ENCODE data around the gene KCNK1. TPM values are rescaled to one million over a fixed set of nuclear protein-coding genes. Genes with fewer than 3 reads are reported as not detected.

KCNK1 gene
- polyA plus RNA-seq, 1 experiment: 0.66 TPM

DNA sequence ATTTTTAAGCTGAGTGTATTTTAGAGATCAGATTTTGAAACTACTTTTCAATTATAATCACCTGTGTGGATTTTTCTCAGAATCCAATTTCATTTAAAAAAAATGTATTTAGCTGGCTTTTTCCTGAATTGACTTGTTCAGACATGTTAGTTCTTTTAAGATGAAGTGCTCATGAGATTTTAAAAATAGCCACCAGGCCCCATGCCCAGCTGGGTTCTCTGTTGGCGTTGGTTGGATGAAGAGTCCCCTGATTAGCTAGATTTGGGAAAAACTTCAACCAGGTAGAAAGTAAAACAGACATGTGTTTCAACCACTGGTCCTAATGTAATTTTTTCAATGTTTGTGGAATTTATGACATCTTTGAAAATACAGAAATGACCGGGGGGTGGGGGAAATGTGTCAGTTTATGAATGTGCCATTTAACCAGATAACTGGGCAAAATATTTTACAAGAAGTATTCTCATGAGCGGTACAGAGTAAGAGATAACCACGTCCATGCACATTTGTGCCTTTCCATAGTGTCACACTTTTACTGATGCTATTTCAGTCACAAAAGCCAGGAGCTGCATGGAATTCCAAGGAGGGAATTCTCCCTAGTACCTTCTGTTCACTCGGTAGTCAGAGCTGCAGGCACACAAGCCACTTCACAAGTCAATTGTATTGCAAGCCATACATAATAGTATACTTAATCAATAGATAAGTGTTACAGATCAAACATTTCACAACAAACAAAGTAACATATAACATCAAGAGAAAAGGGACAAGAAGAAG lies 51.1 kb downstream of the KCNK1 start:
- TF ChIP-seq, protein P1, sequence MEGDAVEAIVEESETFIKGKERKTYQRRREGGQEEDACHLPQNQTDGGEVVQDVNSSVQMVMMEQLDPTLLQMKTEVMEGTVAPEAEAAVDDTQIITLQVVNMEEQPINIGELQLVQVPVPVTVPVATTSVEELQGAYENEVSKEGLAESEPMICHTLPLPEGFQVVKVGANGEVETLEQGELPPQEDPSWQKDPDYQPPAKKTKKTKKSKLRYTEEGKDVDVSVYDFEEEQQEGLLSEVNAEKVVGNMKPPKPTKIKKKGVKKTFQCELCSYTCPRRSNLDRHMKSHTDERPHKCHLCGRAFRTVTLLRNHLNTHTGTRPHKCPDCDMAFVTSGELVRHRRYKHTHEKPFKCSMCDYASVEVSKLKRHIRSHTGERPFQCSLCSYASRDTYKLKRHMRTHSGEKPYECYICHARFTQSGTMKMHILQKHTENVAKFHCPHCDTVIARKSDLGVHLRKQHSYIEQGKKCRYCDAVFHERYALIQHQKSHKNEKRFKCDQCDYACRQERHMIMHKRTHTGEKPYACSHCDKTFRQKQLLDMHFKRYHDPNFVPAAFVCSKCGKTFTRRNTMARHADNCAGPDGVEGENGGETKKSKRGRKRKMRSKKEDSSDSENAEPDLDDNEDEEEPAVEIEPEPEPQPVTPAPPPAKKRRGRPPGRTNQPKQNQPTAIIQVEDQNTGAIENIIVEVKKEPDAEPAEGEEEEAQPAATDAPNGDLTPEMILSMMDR (IDR thresholded peaks at IDR 0.05; ENCODE audit: low read depth, low read length): no peak
- CTCF ChIA-PET: no interaction called here
- Histone ChIP-seq H3K9me3 (ENCODE audit: control insufficient read depth, insufficient read depth, low read length) (peaks cover 16% of the 10 kb centered on the region), H3K27me3 (ENCODE audit: control insufficient read depth, insufficient read depth, low read length) (no peaks in the 10 kb centered on the region), H3K4me3 (ENCODE audit: low read depth, low read length) (no peak overlapping the region), H3K27ac (ENCODE audit: low read depth, low read length) (no peak overlapping the region)
- POLR2A ChIA-PET: no interaction called here
- no peak for DNase-seq (ENCODE audit: low read depth, low spot score)

DNA sequence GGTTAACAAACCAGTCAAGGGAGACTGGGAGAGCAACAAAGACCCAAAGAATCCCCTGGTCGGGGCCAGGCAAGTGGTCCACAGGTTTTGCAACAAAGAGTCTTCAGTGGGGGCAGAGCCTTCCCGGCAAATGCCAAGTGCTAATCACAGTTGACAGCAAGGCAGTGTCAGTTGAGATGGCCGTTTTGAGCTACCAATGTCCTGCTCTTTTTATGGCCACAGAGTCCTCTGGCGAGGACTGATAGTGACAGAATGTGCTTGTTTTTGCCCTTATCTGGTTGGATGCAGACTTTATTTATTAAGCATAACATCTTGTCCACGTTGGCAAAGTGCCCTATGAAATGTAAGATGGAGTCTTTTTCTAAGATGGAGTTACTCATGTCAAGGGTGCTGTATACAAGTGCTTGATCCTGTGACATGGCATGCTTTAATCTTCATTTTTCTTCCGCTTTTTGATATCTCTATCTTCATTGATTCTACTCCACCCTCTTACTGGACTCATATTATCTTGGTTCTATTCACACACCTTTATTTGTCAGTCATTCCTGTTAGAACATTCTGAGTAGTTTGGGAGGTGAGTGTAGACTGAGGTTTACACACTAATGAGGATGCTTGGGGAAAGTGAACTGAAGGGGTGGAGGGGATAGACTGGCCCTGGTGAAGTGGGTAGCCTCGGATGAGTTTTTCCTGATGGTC lies 51.8 kb downstream of the KCNK1 start:
- ChIA-PET POLR2A (no interaction called here), CTCF (no interaction called here)

DNA sequence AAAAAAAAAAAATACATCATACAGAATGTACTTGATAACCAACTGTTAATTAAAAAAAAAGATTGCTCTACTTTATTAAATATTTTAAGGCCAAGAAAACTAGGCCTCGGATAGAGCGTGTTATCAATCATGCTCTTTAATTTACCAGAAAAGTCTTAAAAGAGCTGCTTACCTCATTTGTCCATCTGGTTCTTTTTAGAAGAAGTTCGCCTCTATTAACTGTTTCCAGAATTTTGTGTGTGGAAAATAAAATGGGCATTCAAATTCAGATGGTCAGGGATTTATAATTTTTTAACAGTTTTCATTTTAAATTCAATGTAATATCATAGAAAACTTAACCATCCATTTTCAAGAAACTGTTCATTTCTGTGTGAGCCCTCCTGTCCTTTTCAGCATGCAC lies 53.8 kb downstream of the KCNK1 start:
- Histone ChIP-seq H3K27ac (ENCODE audit: low read depth, low read length) (no peak overlapping the region), H3K27me3 (ENCODE audit: control insufficient read depth, insufficient read depth, low read length) (no peaks in the 10 kb centered on the region), H3K4me3 (ENCODE audit: low read depth, low read length) (no peak overlapping the region), H3K9me3 (ENCODE audit: control insufficient read depth, insufficient read depth, low read length) (peaks cover 19% of the 10 kb centered on the region)
- POLR2A ChIA-PET: no interaction called here
- CTCF ChIA-PET: no interaction called here
- TF ChIP-seq, protein P1 (IDR thresholded peaks at IDR 0.05; ENCODE audit: low read depth, low read length): no peak
- no peak for DNase-seq (ENCODE audit: low read depth, low spot score)

More for the DNA sequence above, 51.8 kb downstream of the KCNK1 start:
- DNase-seq (ENCODE audit: low read depth, low spot score): no peak
- no peak overlapping the region for H3K4me3 ChIP-seq (ENCODE audit: low read depth, low read length)
- no peak overlapping the region for H3K27ac ChIP-seq (ENCODE audit: low read depth, low read length)
- peaks cover 16% of the 10 kb centered on the region for H3K9me3 ChIP-seq (ENCODE audit: control insufficient read depth, insufficient read depth, low read length)
- TF ChIP-seq, protein P1 (IDR thresholded peaks at IDR 0.05; ENCODE audit: low read depth, low read length): no peak
- H3K27me3 ChIP-seq (ENCODE audit: control insufficient read depth, insufficient read depth, low read length): no peaks in the 10 kb centered on the region

DNA sequence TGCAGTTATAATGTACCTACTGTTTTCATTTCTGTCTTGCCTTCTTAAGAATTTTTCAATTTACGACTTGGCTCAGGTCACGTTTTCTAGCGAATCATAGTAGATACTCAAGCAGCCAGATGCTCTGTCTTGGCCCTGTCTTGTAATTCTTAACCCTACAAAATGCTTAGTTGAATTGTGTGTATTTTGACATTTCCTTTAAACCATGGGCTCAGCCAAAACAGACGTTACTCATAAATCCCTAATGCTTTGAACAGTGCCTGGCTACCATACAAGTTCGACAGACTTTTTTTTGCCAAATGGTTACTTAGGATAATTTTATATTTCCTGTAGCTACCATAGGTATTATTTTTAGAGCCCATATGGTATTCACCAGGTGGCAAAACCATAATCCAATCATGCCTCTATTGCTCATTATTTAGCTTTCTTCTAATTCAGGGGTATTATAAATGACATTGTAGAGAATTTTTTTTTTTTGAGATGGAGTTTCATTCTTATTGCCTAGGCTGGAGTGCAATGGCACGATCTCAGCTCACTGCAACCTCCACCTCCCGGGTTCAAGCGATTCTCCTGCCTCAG lies 54.3 kb downstream of the KCNK1 start:
- CTCF ChIA-PET: interaction anchor here (0.7 kb wide), 1 partner anchor 133 kb away, joined by 3 read pairs; no protein-coding TSS in a partner anchor
- no peak for DNase-seq (ENCODE audit: low read depth, low spot score)
- peaks cover 19% of the 10 kb centered on the region for H3K9me3 ChIP-seq (ENCODE audit: control insufficient read depth, insufficient read depth, low read length)

More for the DNA sequence above, 54.3 kb downstream of the KCNK1 start:
- H3K27ac ChIP-seq (ENCODE audit: low read depth, low read length): no peak overlapping the region
- TF ChIP-seq, protein P1 (IDR thresholded peaks at IDR 0.05; ENCODE audit: low read depth, low read length): no peak
- H3K27me3 ChIP-seq (ENCODE audit: control insufficient read depth, insufficient read depth, low read length): no peaks in the 10 kb centered on the region
- POLR2A ChIA-PET: no interaction called here
- no peak overlapping the region for H3K4me3 ChIP-seq (ENCODE audit: low read depth, low read length)

Data from AG04450 (cell line).